ENCODE results near the gene CDRT15L2. TPM values are rescaled to one million over a fixed set of nuclear protein-coding genes. Genes with fewer than 3 reads are reported as not detected.
"Not testable (repeated sequence)": the region's sequence is repeated elsewhere in the genome, so short reads cannot be mapped to it uniquely, and the experiment has no call there.

CDRT15L2 gene
- total RNA-seq (not detected), polyA plus RNA-seq (ENCODE audit: insufficient read length in 2 of 2) (not detected)
- long read RNA-seq, donor 1: 0 reads
- long read RNA-seq, donor 2: 0 reads
- long read RNA-seq, donor 3: 0 reads
- long read RNA-seq, donor 4: 0 reads

- H3K4me3 ChIP-seq (ENCODE audit: low read depth, low read length); H3K9me3 ChIP-seq (ENCODE audit: control insufficient read depth, insufficient read depth, low read length); H3K36me3 ChIP-seq (ENCODE audit: control insufficient read depth, insufficient read depth, low read length); H3K27me3 ChIP-seq (ENCODE audit: control insufficient read depth, insufficient read depth, low read length); DNase-seq (ENCODE audit: low read depth in 4 of 6, low spot score in 6 of 6); H3K4me1 ChIP-seq (ENCODE audit: control insufficient read depth, insufficient read depth, low read length); H3K27ac ChIP-seq (ENCODE audit: low read depth, low read length): not testable (repeated sequence)
- WGBS (ENCODE audit: insufficient coverage): 95% methylated on average over 9 of the region's 12 CpGs
These were observed at the start of gene CDRT15L2 for GRCh38 chr17:20579424-20579823. CDRT15L2 (plus strand) TSS chr17:20579724; CDS start chr17:20579744, 20 bp downstream.

GRCh38 chr17:20530104-20530503 is 49.4 kb upstream of the CDRT15L2 start:
- not testable (repeated sequence) for H3K36me3 ChIP-seq (ENCODE audit: control insufficient read depth, insufficient read depth, low read length); H3K27me3 ChIP-seq (ENCODE audit: control insufficient read depth, insufficient read depth, low read length); H3K4me3 ChIP-seq (ENCODE audit: low read depth, low read length); H3K27ac ChIP-seq (ENCODE audit: low read depth, low read length); DNase-seq (ENCODE audit: low read depth in 4 of 6, low spot score in 6 of 6); H3K9me3 ChIP-seq (ENCODE audit: control insufficient read depth, insufficient read depth, low read length); H3K4me1 ChIP-seq (ENCODE audit: control insufficient read depth, insufficient read depth, low read length)
- 32% methylated on average over 2 of the region's 6 CpGs for WGBS (ENCODE audit: insufficient coverage)

- 0% methylated on average over 2 of the region's 31 CpGs for WGBS (ENCODE audit: insufficient coverage)
- Histone ChIP-seq H3K27ac (ENCODE audit: low read depth, low read length) (peak overlapping the region; percentile 40), H3K4me3 (ENCODE audit: low read depth, low read length) (peak overlapping the region; percentile 16)
- not testable (repeated sequence) for H3K27me3 ChIP-seq (ENCODE audit: control insufficient read depth, insufficient read depth, low read length); H3K9me3 ChIP-seq (ENCODE audit: control insufficient read depth, insufficient read depth, low read length); H3K4me1 ChIP-seq (ENCODE audit: control insufficient read depth, insufficient read depth, low read length); H3K36me3 ChIP-seq (ENCODE audit: control insufficient read depth, insufficient read depth, low read length)
- peak in 2 of 6 donors; percentile 77 to 78 for DNase-seq (ENCODE audit: low read depth in 4 of 6, low spot score in 6 of 6)
These were observed 46.9 kb upstream of the CDRT15L2 start for GRCh38 chr17:20532544-20533090.

GRCh38 chr17:20533206-20533605 is 46.3 kb upstream of the CDRT15L2 start:
- 0% methylated on average over 3 of the region's 11 CpGs for WGBS (ENCODE audit: insufficient coverage)
- not testable (repeated sequence) for H3K27me3 ChIP-seq (ENCODE audit: control insufficient read depth, insufficient read depth, low read length); H3K9me3 ChIP-seq (ENCODE audit: control insufficient read depth, insufficient read depth, low read length); H3K36me3 ChIP-seq (ENCODE audit: control insufficient read depth, insufficient read depth, low read length); H3K27ac ChIP-seq (ENCODE audit: low read depth, low read length); H3K4me1 ChIP-seq (ENCODE audit: control insufficient read depth, insufficient read depth, low read length)
- peak overlapping the region; percentile 18 for H3K4me3 ChIP-seq (ENCODE audit: low read depth, low read length)
- DNase-seq (ENCODE audit: low read depth in 4 of 6, low spot score in 6 of 6): peak in 2 of 6 donors; percentile 52 to 89

GRCh38 chr17:20534711-20535550 is 44.6 kb upstream of the CDRT15L2 start:
- not testable (repeated sequence) for H3K4me1 ChIP-seq (ENCODE audit: control insufficient read depth, insufficient read depth, low read length); H3K4me3 ChIP-seq (ENCODE audit: low read depth, low read length); H3K36me3 ChIP-seq (ENCODE audit: control insufficient read depth, insufficient read depth, low read length); H3K27ac ChIP-seq (ENCODE audit: low read depth, low read length); H3K9me3 ChIP-seq (ENCODE audit: control insufficient read depth, insufficient read depth, low read length); H3K27me3 ChIP-seq (ENCODE audit: control insufficient read depth, insufficient read depth, low read length)
- peak in 1 of 6 donors; percentile 60 for DNase-seq (ENCODE audit: low read depth in 4 of 6, low spot score in 6 of 6)
- WGBS (ENCODE audit: insufficient coverage): no CpG with 5 or more reads among the region's 8 CpGs

- no CpG with 5 or more reads among the region's 5 CpGs for WGBS (ENCODE audit: insufficient coverage)
- not testable (repeated sequence) for H3K4me1 ChIP-seq (ENCODE audit: control insufficient read depth, insufficient read depth, low read length); H3K9me3 ChIP-seq (ENCODE audit: control insufficient read depth, insufficient read depth, low read length); H3K27me3 ChIP-seq (ENCODE audit: control insufficient read depth, insufficient read depth, low read length); H3K4me3 ChIP-seq (ENCODE audit: low read depth, low read length); H3K27ac ChIP-seq (ENCODE audit: low read depth, low read length); DNase-seq (ENCODE audit: low read depth in 4 of 6, low spot score in 6 of 6); H3K36me3 ChIP-seq (ENCODE audit: control insufficient read depth, insufficient read depth, low read length)
These were observed 39.1 kb upstream of the CDRT15L2 start for GRCh38 chr17:20540414-20540813.

- not testable (repeated sequence) for H3K4me3 ChIP-seq (ENCODE audit: low read depth, low read length); H3K4me1 ChIP-seq (ENCODE audit: control insufficient read depth, insufficient read depth, low read length); H3K36me3 ChIP-seq (ENCODE audit: control insufficient read depth, insufficient read depth, low read length); H3K27ac ChIP-seq (ENCODE audit: low read depth, low read length); H3K27me3 ChIP-seq (ENCODE audit: control insufficient read depth, insufficient read depth, low read length); H3K9me3 ChIP-seq (ENCODE audit: control insufficient read depth, insufficient read depth, low read length)
- peak in 1 of 6 donors; percentile 50 for DNase-seq (ENCODE audit: low read depth in 4 of 6, low spot score in 6 of 6)
- no CpG with 5 or more reads among the region's 3 CpGs for WGBS (ENCODE audit: insufficient coverage)
These were observed 38.7 kb upstream of the CDRT15L2 start for GRCh38 chr17:20540865-20541264.

- not testable (repeated sequence) for H3K9me3 ChIP-seq (ENCODE audit: control insufficient read depth, insufficient read depth, low read length); H3K4me3 ChIP-seq (ENCODE audit: low read depth, low read length); H3K27ac ChIP-seq (ENCODE audit: low read depth, low read length); H3K27me3 ChIP-seq (ENCODE audit: control insufficient read depth, insufficient read depth, low read length); H3K36me3 ChIP-seq (ENCODE audit: control insufficient read depth, insufficient read depth, low read length); H3K4me1 ChIP-seq (ENCODE audit: control insufficient read depth, insufficient read depth, low read length)
- DNase-seq (ENCODE audit: low read depth in 4 of 6, low spot score in 6 of 6): peak in 2 of 6 donors; percentile 10 to 17
- no CpG with 5 or more reads among the region's 7 CpGs for WGBS (ENCODE audit: insufficient coverage)
These were observed 37.5 kb upstream of the CDRT15L2 start for GRCh38 chr17:20541853-20542546.

GRCh38 chr17:20547923-20548322 is 31.6 kb upstream of the CDRT15L2 start:
- not testable (repeated sequence) for H3K36me3 ChIP-seq (ENCODE audit: control insufficient read depth, insufficient read depth, low read length); H3K4me1 ChIP-seq (ENCODE audit: control insufficient read depth, insufficient read depth, low read length); H3K27ac ChIP-seq (ENCODE audit: low read depth, low read length); DNase-seq (ENCODE audit: low read depth in 4 of 6, low spot score in 6 of 6); H3K9me3 ChIP-seq (ENCODE audit: control insufficient read depth, insufficient read depth, low read length); H3K27me3 ChIP-seq (ENCODE audit: control insufficient read depth, insufficient read depth, low read length); H3K4me3 ChIP-seq (ENCODE audit: low read depth, low read length)
- WGBS (ENCODE audit: insufficient coverage): no CpG with 5 or more reads among the region's 5 CpGs
